IPS-20b (cell line): Measurements from ENCODE around the gene GNAT1.

ENCODE experiments used
- H3K27ac ChIP-seq: one replicate; pipeline ENCODE4 v1.5.1; 2013; ENCODE audit warnings: low read length
- H3K27me3 ChIP-seq: 2 replicates; pipeline ENCODE4 v1.6.1; 2013; ENCODE audit warnings: mild to moderate bottlenecking, low read length, inconsistent platforms; ENCODE audit not compliant: insufficient read depth
- H3K36me3 ChIP-seq: 2 replicates; pipeline ENCODE4 v1.6.1; 2013; ENCODE audit warnings: low read depth, mild to moderate bottlenecking, inconsistent platforms, low read length, moderate library complexity; ENCODE audit not compliant: insufficient read depth
- H3K4me1 ChIP-seq: 2 replicates; pipeline ENCODE4 v1.6.1; 2013; ENCODE audit warnings: mild to moderate bottlenecking, control low read depth, inconsistent platforms, low read length, moderate library complexity; ENCODE audit not compliant: insufficient read depth
- H3K4me3 ChIP-seq: 2 replicates; pipeline ENCODE4 v1.5.1; 2013; ENCODE audit warnings: mild to moderate bottlenecking, low read length, inconsistent platforms
- H3K9ac ChIP-seq: 2 replicates; pipeline ENCODE4 v1.6.1; 2013; ENCODE audit warnings: low read depth, mild to moderate bottlenecking, inconsistent platforms, low read length, moderate library complexity
- H3K9me3 ChIP-seq: 2 replicates; pipeline ENCODE4 v1.6.1; 2013; ENCODE audit warnings: mild to moderate bottlenecking, low read depth, low read length, inconsistent platforms; ENCODE audit not compliant: insufficient read depth

Gene GNAT1

DNA sequence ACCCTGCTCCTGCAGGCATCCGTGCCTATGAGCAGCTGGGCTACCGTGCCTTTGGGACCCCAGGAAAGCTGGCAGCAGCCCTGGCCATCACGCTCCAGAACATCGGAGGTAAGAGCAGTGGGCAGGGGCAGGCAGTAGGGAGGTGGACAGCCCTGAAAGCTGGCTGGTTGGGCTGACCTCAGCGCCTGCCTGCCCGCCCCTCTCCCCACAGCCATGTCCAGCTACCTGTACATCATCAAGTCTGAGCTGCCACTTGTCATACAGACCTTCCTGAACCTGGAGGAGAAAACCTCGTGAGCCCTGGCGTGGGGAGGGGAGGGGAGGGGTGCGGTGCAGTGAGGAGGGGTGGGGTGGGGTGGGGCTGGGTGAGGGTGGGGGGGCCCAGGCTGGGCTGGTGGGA lies 24.1 kb downstream of the GNAT1 start:
- Histone ChIP-seq H3K9me3 (no peaks in the 10 kb centered on the region), H3K4me1 (peaks cover 8% of the 10 kb centered on the region; the same call in 1 of the 2 replicates), H3K27me3 (no peaks in the 10 kb centered on the region), H3K4me3 (no peak overlapping the region), H3K27ac (no peak overlapping the region), H3K9ac (no peak overlapping the region), H3K36me3 (no peaks in the 10 kb centered on the region)

DNA sequence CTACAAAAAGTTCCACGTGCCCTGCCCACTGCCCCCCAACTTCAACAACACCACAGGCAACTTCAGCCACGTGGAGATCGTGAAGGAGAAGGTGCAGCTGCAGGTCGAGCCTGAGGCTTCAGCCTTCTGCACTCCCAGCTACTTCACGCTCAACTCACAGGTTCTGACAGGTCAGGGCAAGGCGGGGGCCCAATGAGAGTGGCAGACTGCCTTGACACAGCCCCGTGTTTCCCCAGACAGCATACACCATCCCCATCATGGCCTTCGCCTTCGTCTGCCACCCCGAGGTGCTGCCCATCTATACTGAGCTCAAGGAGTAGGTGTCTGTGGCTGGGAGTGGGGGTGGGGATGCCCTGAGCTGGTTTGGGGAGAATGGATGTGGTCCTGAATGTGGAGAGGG lies 26.3 kb downstream of the GNAT1 start:
- H3K4me1 ChIP-seq = no peaks in the 10 kb centered on the region
- no peak overlapping the region for H3K9ac ChIP-seq
- H3K27me3 ChIP-seq = no peaks in the 10 kb centered on the region
- H3K36me3 ChIP-seq = no peaks in the 10 kb centered on the region
- H3K27ac ChIP-seq = no peak overlapping the region
- no peaks in the 10 kb centered on the region for H3K9me3 ChIP-seq
- no peak overlapping the region for H3K4me3 ChIP-seq

DNA sequence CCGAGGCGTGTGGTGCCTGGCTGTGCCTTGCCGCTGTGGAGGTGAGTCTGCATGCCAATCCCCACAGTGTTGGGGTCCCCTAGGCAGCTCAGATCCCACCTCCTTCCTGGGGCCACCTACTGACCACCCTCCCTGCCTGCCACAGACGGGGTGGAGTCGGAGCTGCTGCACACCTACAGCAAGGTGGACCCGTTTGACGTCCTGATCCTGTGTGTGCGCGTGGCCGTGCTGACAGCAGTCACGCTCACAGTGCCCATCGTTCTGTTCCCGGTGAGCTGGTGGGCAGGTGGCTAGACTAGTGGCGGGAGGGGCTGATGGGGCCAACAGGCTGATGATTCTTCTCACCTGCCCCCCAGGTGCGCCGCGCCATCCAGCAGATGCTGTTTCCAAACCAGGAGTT lies 27.0 kb downstream of the GNAT1 start:
- H3K27me3 ChIP-seq = no peaks in the 10 kb centered on the region
- no peaks in the 10 kb centered on the region for H3K36me3 ChIP-seq
- H3K4me1 ChIP-seq = no peaks in the 10 kb centered on the region
- no peak overlapping the region for H3K27ac ChIP-seq
- no peak overlapping the region for H3K4me3 ChIP-seq
- H3K9me3 ChIP-seq = no peaks in the 10 kb centered on the region
- no peak overlapping the region for H3K9ac ChIP-seq

DNA sequence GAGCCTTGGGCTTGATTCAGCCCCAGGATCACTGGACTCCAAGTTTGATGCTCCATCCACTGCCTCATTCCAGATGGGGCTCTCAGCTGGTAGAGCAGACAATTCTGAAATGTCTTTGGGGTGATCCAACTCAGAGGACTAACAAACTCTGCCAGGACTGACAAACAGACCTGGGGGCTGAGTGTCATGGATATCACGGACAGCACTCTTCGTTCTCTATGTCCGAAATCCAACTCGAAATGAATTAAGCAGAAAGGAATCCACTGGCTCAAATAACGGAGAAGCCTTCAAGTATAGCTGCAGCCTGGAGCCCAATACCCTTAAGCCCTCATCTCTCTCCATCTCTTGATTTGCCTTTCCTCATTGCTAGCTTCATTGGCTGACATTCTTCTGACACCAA lies 27.9 kb downstream of the GNAT1 start:
- no peaks in the 10 kb centered on the region for H3K4me1 ChIP-seq
- no peak overlapping the region for H3K4me3 ChIP-seq
- H3K9ac ChIP-seq = no peak overlapping the region
- no peaks in the 10 kb centered on the region for H3K27me3 ChIP-seq
- no peaks in the 10 kb centered on the region for H3K9me3 ChIP-seq
- H3K27ac ChIP-seq = no peak overlapping the region
- H3K36me3 ChIP-seq = no peaks in the 10 kb centered on the region

DNA sequence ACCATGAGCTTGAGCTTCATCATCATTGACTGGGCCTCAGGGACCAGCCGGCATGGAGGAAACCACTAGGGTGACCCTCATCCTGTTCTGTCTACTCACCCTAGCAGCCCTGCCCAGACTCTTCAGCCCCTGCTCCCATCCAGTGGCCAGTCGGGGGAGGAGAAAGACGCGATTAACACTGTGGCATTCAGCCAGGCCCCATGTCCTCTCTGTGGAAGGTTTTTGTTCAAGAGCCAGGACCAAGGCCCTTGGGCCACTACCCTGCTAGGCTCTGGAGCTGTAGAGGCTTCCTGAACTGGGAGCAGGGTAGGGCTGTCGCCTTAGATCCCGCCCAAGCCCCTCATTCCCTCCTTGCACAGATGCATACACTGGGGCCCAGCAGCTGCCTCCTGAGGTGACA lies 28.7 kb downstream of the GNAT1 start:
- no peaks in the 10 kb centered on the region; the same call in 1 of the 2 replicates for H3K27me3 ChIP-seq
- no peak overlapping the region for H3K4me3 ChIP-seq

DNA sequence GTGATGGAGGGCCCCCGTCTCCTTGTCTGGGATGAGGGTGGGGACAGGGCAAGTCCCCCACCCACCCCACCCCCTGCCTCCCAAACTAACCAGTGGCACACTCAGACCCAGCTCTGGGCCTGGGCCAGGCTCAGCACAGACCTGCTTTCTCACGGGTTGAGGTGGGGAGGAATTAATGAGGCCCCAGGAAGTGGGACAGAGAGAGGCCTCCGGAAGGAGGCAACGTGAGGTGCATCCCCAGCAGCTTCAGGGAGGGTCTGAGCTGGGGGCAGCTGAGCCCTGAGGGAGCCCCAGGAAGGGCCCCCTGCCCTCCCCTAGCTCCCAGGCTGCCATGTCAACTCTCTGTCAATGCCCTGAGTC lies 29.6 kb downstream of the GNAT1 start:
- Histone ChIP-seq H3K4me3 (no peak overlapping the region), H3K27me3 (no peaks in the 10 kb centered on the region; the same call in 1 of the 2 replicates), H3K9ac (no peak overlapping the region), H3K36me3 (no peaks in the 10 kb centered on the region), H3K4me1 (no peaks in the 10 kb centered on the region), H3K27ac (no peak overlapping the region), H3K9me3 (no peaks in the 10 kb centered on the region)

More for the DNA sequence above, 28.7 kb downstream of the GNAT1 start:
- Histone ChIP-seq H3K4me1 (no peaks in the 10 kb centered on the region), H3K9me3 (no peaks in the 10 kb centered on the region), H3K36me3 (no peaks in the 10 kb centered on the region), H3K9ac (no peak overlapping the region), H3K27ac (no peak overlapping the region)

DNA sequence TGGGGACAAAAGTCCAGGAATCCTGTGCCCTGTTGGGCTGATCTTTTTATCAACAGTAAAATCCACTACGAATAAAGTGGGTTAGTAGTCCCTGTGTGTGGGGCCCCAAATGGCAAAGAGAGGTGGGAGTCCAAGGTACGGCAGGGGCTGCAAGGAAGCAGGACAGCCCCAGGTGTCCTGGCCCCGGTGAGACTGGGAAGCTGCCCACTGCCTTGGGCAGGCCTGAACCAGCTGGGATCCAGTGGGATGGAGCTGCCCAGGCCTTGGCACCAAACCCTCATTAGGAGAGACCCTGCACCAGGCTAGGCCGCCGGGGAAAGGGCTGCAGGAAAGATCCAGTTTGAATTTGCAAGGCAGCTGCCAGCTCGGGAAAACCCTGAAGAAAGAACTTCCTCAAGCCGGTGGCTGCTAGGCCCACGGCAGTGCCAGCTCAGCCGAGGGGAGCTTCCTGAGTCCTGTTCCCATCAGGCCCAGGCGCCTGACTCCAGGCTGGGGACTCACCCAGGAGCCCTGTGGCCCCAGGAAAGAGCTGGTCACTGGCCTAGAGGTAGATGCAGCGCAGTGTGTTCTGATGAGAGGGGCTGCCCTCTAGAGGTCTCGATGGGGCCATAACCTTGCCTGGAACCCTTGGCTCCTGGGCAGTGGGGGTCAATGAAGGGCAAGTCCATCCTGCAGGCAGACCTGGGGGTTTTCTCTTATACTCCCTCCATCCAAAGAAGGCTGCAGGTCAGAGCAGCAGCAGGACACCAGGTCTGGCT lies 30.2 kb downstream of the GNAT1 start:
- H3K4me1 ChIP-seq = no peaks in the 10 kb centered on the region

DNA sequence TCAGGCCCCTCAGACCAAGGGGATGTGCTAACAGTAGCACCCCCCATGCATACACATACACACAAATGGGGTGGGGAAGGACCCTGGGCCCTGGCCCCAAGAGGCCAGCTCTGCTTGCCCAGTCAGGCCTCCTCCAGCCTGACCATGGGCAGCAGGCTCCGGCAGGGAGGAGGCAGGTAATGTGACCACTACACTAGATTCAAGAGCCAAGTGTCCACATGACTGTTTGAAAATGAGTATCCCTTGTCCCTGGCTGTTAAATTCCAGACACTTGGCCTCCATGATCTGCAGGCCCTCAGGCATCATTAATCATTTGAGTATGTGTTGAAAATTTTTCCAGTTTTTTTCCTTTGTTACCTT lies 30.7 kb downstream of the GNAT1 start:
- Histone ChIP-seq H3K4me1 (no peaks in the 10 kb centered on the region), H3K4me3 (no peak overlapping the region), H3K27me3 (peaks cover 10% of the 10 kb centered on the region), H3K9me3 (no peaks in the 10 kb centered on the region), H3K9ac (no peak overlapping the region), H3K36me3 (no peaks in the 10 kb centered on the region), H3K27ac (no peak overlapping the region)

More for the DNA sequence above, 30.2 kb downstream of the GNAT1 start:
- H3K4me3 ChIP-seq = no peak overlapping the region
- no peaks in the 10 kb centered on the region for H3K36me3 ChIP-seq
- H3K9me3 ChIP-seq = no peaks in the 10 kb centered on the region
- peaks cover 4% of the 10 kb centered on the region; the same call in 1 of the 2 replicates for H3K27me3 ChIP-seq
- H3K27ac ChIP-seq = no peak overlapping the region
- H3K9ac ChIP-seq = no peak overlapping the region

DNA sequence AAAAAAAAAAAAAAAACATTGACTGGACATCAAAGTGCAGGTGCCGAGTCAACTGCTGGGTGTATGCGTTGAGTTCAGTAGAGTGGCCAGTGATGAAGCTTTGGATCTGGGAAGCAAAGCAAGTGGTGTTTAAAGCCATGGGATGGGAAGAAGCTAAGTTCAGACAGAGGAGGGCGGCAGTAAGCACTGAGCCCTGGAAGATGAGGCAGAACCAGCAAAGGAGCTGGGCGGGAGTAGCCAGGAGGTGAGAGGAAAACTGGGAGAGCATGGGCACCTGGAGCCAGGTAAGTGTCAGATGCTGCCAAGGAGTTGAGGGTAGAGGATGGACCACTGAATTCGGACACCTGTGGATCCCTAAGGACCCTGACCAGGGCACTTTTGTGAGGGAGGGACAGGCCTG lies 33.2 kb downstream of the GNAT1 start:
- no peak overlapping the region for H3K9ac ChIP-seq
- no peaks in the 10 kb centered on the region for H3K9me3 ChIP-seq
- peaks cover 8% of the 10 kb centered on the region for H3K4me1 ChIP-seq
- no peak overlapping the region for H3K4me3 ChIP-seq
- peaks cover 10% of the 10 kb centered on the region for H3K27me3 ChIP-seq
- no peak overlapping the region for H3K27ac ChIP-seq
- H3K36me3 ChIP-seq = no peaks in the 10 kb centered on the region

DNA sequence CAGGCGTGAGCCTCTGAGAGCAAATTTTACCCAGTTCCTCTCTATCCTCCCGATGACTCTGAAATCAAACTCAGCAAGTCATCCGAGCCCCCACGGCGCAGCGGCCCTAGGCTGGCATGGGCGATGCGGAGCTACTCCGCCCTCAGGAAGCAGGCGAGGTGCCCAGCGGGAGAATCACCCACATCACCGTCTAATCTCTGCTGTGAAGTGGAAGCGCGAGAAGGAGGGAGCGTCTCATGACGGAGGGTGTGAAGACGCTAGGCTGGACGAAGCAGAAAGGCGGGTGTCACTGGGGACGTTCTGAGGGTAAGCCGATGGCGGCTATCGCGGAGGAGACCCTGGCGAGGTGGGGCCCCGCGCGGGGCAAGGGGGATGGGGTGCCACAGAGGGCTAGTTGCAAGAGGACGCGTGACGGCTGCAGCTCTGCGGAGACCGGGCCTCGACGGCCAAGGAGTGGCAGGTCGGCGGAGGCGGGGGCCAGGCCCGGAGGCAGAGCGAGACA lies 35.5 kb downstream of the GNAT1 start:
- Histone ChIP-seq H3K9ac (peak overlapping the region; percentile 79; the same call in 1 of the 2 replicates), H3K27ac (no peak overlapping the region), H3K36me3 (no peaks in the 10 kb centered on the region), H3K4me1 (peaks cover 8% of the 10 kb centered on the region), H3K27me3 (peaks cover 10% of the 10 kb centered on the region), H3K9me3 (no peaks in the 10 kb centered on the region), H3K4me3 (peak overlapping the region; percentile 75)

DNA sequence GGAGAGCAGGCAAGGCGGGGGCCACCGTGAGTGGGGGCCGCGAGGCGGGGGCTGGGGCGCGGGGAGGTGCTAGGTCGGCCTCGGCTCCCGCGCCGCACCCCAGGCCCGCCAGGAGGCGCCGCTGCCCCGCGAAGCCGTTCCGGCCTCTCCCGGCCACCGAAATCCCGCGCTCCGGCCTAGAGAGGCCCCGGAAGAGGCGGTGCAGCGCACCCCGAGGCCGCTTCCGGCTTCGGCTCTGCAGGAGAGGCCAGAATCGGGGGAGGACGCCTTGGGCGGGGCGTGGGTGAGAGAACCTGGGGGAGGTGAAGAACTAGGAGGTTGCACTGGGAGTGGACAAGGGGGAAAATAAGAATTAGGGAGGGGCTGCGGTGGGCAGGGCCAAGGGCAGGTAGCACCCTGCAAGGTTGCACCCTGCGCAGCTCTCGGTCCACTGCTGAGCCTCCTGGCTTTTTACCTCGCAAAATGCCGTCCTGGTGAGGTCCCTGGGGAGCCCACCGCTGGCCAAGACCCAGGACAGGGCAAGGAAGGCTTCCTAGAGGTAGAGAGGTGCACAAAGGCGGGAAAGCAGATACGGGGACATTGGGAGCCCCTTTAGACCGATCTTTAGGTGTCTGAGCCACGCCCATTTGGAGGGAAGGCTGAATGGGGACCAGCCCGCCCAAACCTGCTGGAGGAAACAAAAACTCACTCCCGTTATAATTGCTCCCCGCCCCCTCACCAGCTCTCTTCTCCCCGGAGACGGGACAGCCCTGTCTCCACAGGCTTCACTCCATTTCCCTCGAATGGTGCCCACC lies 36.2 kb downstream of the GNAT1 start:
- H3K27ac ChIP-seq = peak overlapping the region; percentile 100
- H3K9ac ChIP-seq = peak overlapping the region; percentile 100
- H3K4me1 ChIP-seq = peaks cover 8% of the 10 kb centered on the region
- peaks cover 10% of the 10 kb centered on the region for H3K27me3 ChIP-seq
- H3K9me3 ChIP-seq = no peaks in the 10 kb centered on the region
- H3K36me3 ChIP-seq = no peaks in the 10 kb centered on the region
- H3K4me3 ChIP-seq = peak overlapping the region; percentile 97
